Mucosa of descending colon (tissue), 3 donors: ENCODE measurements around the gene PLCB4. TPM values are rescaled to one million over a fixed set of nuclear protein-coding genes. Genes with fewer than 3 reads are reported as not detected.

Source experiments
- ATAC-seq: fragments of 200-7000 bp; cut with Tn5 transposase; one replicate; pipeline ENCODE4 v1.9.1; 2020; ENCODE audit warnings: mild to moderate bottlenecking, moderate library complexity
- DNase-seq, 3 donors: peaks; one replicate each; pipeline ENCODE4 v3.0.0-alpha.2; 2020
- H3K36me3 ChIP-seq: fragments of 200-600 bp; one replicate; pipeline ENCODE4 v1.8.0; 2021; ENCODE audit warnings: low read depth, mild to moderate bottlenecking
- H3K4me1 ChIP-seq: fragments of 200-600 bp; one replicate; pipeline ENCODE4 v1.8.0; 2021; ENCODE audit warnings: low read depth, mild to moderate bottlenecking
- H3K4me3 ChIP-seq: fragments of 200-600 bp; one replicate; pipeline ENCODE4 v1.8.0; 2021; ENCODE audit warnings: mild to moderate bottlenecking
- H3K9me3 ChIP-seq: fragments of 200-600 bp; one replicate; pipeline ENCODE4 v1.8.0; 2021; ENCODE audit warnings: mild to moderate bottlenecking
- intact Hi-C, 2 donors: fragments of 100-400 bp; cut with DNase I in 1 of 2; cut with micrococcal nuclease in 1 of 2; formaldehyde crosslinking; loops; one replicate each; pipeline versions ENCODE4 v1.11.0 to v1.11.1; 2022; cut with DNase I, micrococcal nuclease
- total RNA-seq, 3 donors: library from RNA; stranded (reverse); fragmentation: NEBNext Ultra II Directional in 2 of 3; extraction: Animal tissue kit (Norgen Biotek cat#: 25700) in 2 of 3; gene quantifications; one replicate each; pipeline versions ENCODE4 v1.2.1 to v1.2.4, GENCODE V29; 2021 to 2023
- TF ChIP-seq, protein P1 (sequence below): fragments of 200-600 bp; IDR thresholded peaks from one replicate; pipeline ENCODE4 v1.8.0; 2022; ENCODE audit warnings: antibody characterized with exemption, mild to moderate bottlenecking
- donor health status: DM: no; HTN: no; CAD: no; lungs with moderate emphysema.
- donor health status: DM: no; HTN: no; CAD: no.
- donor health status: DM: no; HTN: yes; CAD: no.

PLCB4 gene
- total RNA-seq, 3 donors from 2014 or later = 37.8 to 55.0 (median 51.2) TPM

DNA sequence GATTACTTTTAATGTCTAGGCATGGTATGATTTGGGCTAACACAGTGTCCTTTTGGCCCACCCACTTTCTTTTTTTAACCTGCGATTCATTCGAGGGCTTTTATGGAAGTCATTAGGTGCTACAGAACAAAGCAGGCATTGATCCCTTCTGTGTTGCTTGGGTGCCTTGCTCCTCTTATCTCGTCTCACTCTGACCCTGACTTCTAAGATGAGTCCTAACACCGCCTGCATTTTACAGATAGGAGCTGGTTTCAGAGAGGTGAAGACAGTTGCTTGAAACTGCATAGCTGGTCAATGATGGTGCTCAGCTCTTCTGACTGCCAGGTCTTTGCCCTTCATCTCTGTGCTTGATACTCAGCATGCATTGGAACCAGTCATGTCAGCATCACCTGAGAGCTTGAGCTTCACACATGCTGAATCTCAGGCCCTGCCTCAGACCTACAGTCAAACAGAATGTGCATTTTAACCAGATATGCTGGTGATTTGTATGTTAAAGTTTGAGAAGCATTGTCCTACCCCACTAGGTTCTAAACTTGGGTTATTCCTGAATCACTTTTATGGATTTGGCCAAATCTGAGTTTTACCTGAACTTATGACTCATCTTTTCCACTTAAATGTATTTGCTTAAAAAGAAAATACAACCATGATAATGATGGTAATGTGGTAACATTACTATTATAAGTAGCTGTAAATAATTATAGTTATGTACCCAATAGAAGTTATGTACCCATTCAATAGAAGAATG lies 142.3 kb downstream of the PLCB4 start:
- Histone ChIP-seq H3K9me3 (no peaks in the 10 kb centered on the region), H3K4me3 (no peak overlapping the region), H3K4me1 (no peaks in the 10 kb centered on the region), H3K36me3 (no peaks in the 10 kb centered on the region)
- intact Hi-C loops = no loop called here
- DNase-seq = no peak
- peak; percentile 27 for ATAC-seq
- TF ChIP-seq, protein P1, sequence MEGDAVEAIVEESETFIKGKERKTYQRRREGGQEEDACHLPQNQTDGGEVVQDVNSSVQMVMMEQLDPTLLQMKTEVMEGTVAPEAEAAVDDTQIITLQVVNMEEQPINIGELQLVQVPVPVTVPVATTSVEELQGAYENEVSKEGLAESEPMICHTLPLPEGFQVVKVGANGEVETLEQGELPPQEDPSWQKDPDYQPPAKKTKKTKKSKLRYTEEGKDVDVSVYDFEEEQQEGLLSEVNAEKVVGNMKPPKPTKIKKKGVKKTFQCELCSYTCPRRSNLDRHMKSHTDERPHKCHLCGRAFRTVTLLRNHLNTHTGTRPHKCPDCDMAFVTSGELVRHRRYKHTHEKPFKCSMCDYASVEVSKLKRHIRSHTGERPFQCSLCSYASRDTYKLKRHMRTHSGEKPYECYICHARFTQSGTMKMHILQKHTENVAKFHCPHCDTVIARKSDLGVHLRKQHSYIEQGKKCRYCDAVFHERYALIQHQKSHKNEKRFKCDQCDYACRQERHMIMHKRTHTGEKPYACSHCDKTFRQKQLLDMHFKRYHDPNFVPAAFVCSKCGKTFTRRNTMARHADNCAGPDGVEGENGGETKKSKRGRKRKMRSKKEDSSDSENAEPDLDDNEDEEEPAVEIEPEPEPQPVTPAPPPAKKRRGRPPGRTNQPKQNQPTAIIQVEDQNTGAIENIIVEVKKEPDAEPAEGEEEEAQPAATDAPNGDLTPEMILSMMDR = no peak

- no peak for DNase-seq
- TF ChIP-seq, protein P1 = no peak
- no peak for ATAC-seq
- no peak overlapping the region for H3K4me3 ChIP-seq
- no peaks in the 10 kb centered on the region for H3K36me3 ChIP-seq
- no peaks in the 10 kb centered on the region for H3K9me3 ChIP-seq
- no peaks in the 10 kb centered on the region for H3K4me1 ChIP-seq
- intact Hi-C loops = no loop called here
Observed at GRCh38 chr20:9212735-9213134, 143.8 kb downstream of the PLCB4 start.

DNA sequence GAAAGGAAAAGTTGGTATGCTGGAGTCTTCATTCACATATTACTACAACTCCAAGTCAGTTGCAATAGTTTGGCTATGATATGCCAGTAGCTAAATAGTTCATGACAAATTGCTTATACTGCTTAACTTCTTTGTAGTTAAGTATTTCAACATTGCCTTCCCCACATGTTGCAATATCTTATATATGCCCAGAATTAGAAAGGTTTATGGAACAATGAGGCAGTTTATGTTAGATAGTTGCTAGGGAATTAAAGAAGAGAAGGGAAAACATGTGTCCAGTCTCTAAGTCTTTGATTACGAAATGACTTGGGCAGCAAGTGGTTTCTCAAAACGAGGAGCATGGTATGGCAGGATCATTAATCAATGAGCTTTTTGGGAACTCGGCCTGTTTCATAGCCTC lies 145.8 kb downstream of the PLCB4 start:
- ATAC-seq = peak; percentile 77
- H3K4me1 ChIP-seq = no peaks in the 10 kb centered on the region
- H3K4me3 ChIP-seq = no peak overlapping the region
- no peak for DNase-seq
- H3K36me3 ChIP-seq = no peaks in the 10 kb centered on the region
- intact Hi-C loops = loop anchor here in 1 of 2 donors (5.0 kb wide), 1 partner anchor 133 kb away; no protein-coding TSS in a partner anchor
- H3K9me3 ChIP-seq = no peaks in the 10 kb centered on the region
- TF ChIP-seq, protein P1 = no peak

DNA sequence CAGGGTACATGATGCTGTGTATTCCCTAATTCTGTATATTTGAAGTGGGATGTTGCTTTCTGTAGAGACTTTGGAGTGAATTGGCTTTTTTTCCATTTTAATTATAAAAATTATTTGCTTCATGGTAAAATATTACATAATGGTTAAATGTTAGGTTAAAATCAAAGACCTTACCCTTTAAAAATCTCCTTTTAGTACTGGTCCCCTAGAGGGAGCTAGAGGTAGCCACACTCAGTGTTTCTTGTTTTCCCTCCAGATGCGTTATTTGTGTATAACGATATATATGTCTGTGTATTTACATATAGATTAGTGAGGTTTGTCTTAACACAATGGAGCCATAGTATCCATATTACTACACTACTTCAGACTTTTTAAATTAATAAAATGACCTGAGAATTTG lies 146.7 kb downstream of the PLCB4 start:
- Histone ChIP-seq H3K9me3 (no peaks in the 10 kb centered on the region), H3K4me3 (no peak overlapping the region), H3K36me3 (no peaks in the 10 kb centered on the region), H3K4me1 (no peaks in the 10 kb centered on the region)
- no peak for DNase-seq
- peak; percentile 39 for ATAC-seq
- intact Hi-C loops = loop anchor here in 1 of 2 donors (5.0 kb wide), 1 partner anchor 132 kb away; no protein-coding TSS in a partner anchor
- TF ChIP-seq, protein P1 = no peak

DNA sequence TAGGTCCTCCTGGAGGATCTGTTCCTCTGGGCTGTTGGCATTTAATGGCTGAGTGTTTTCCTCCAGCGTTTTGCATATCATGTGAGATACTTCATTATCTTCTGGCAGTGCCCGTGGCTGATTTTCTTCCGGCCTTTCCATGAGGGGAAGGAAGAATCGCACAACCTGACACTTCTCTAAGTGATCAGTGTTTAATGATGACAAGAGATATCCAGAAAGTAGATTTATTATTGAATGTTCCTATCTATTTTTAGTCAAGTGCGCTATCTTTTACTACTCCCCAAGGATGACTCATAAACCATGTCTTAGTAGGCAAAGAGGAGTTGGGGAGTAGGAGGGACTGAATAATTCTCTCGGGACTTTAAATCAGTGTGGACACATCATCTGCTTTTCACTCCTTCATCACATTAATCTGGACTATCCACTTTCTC lies 149.7 kb downstream of the PLCB4 start:
- TF ChIP-seq, protein P1 = no peak
- no peaks in the 10 kb centered on the region for H3K4me1 ChIP-seq
- no peaks in the 10 kb centered on the region for H3K36me3 ChIP-seq
- ATAC-seq (peak; percentile 26), DNase-seq (no peak)
- H3K4me3 ChIP-seq = no peak overlapping the region
- H3K9me3 ChIP-seq = no peaks in the 10 kb centered on the region
- intact Hi-C loops = loop anchor here in 1 of 2 donors (5.0 kb wide), 1 partner anchor 129 kb away; no protein-coding TSS in a partner anchor
